ENCODE measurements around the gene PARD6A. TPM values are rescaled to one million over a fixed set of nuclear protein-coding genes. Genes with fewer than 3 reads are reported as not detected.

PARD6A gene
- total and polyA plus RNA-seq, 2 of the 4 experiments (the other 2 are of a cell fraction): 0.36 to 0.55 TPM

DNA sequence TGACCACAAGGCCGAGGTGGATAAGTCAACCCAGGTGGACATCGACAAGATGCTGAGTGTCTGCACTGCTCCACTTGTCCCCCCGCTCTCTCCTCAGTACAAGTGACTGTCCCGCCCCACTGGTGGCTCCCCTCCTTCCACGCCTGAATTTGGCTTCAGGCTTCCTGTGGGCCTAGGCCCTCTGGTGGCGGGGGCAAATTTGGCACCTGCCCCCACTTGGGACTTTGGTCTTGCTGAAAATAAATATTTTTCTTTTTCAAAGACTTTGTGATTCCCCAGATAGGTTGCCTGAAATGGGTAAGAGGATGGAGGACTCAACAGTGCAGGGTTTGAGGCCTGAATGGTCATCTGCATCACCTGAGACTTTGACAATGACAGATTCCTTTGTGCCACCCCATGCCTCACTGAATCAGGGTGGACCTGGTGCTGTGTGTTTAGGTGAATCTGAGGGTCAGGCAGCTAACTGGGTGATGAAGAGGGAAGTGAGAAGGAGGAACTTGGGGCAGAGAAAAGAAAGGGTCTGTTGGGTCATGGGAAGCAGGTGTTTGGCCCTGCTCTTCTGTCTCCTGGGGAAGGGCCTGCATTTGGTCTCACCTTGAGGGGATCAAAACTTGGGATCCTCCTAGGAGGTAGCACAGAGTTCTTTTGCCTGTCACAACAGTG, 7.9 kb downstream of the PARD6A start:
- Histone ChIP-seq H2BK120ac (ENCODE audit: low read depth, low read length) (no peak overlapping the region), H3K27me3 (ENCODE audit: control insufficient read depth, insufficient read depth, low read length) (no peaks in the 10 kb centered on the region), H4K91ac (ENCODE audit: insufficient read depth, low read depth, low read length) (no peak overlapping the region), H2AK9ac (replicated peaks; ENCODE audit: low read depth, low read length, poor library complexity) (peak overlapping the region; percentile 66), H3K9me1 (ENCODE audit: insufficient read depth, low read length) (no peaks in the 10 kb centered on the region), H3K18ac (ENCODE audit: low read depth, low read length) (no peak overlapping the region), H3K4me1 (ENCODE audit: control insufficient read depth, insufficient read depth, low read length) (peaks cover 12% of the 10 kb centered on the region), H3K4me3 (ENCODE audit: insufficient read depth, low read depth, low read length) (no peak overlapping the region), H3K4me2 (ENCODE audit: low read depth, low read length) (no peak overlapping the region), H2BK15ac (ENCODE audit: low read depth, low read length) (no peak overlapping the region), H3K79me1 (ENCODE audit: low read depth in 1 of 2, low read length in 2 of 2) (peaks cover 4 to 17% of the 10 kb centered on the region in 2 experiments; a peak in 3 of 4 replicates), H3K36me3 (ENCODE audit: control insufficient read depth, insufficient read depth, low read length) (no peaks in the 10 kb centered on the region), H2AK5ac (ENCODE audit: low read depth, low read length) (no peak overlapping the region), H3K27ac (ENCODE audit: insufficient read depth, low read length) (no peak overlapping the region), H4K20me1 (ENCODE audit: insufficient read depth, low read length) (0 out of 2 replicates have a peak, but pooled peaks cover 6% of the 10 kb centered on the region), H3K9me3 (ENCODE audit: control insufficient read depth, insufficient read depth, low read length) (no peaks in the 10 kb centered on the region), H3K23ac (ENCODE audit: low read depth, low read length) (no peak overlapping the region), H3K56ac (ENCODE audit: extremely low read depth, insufficient read depth, low read length) (no peak overlapping the region), H3K9ac (ENCODE audit: low read depth, low read length) (no peak overlapping the region), H3K4ac (ENCODE audit: low read depth, low read length) (no peak overlapping the region), H3K14ac (replicated peaks; ENCODE audit: low read depth, low read length) (no peak overlapping the region), H2BK20ac (ENCODE audit: low read depth, low read length) (no peak overlapping the region), H4K5ac (ENCODE audit: low read depth, low read length) (no peak overlapping the region), H2BK5ac (ENCODE audit: low read depth, low read length, poor library complexity, severe bottlenecking) (no peak overlapping the region), H2AFZ (replicated peaks; ENCODE audit: low read length, poor library complexity) (no peak overlapping the region), H4K8ac (ENCODE audit: low read depth in 2 of 2, low read length in 2 of 2) (no peak overlapping the region)
- 100% methylated on average over 2 of the region's 6 CpGs; no CpG with 5 or more reads in 1 of the 2 experiments for WGBS, 2 experiments (ENCODE audit: extremely low coverage in 2 of 2, insufficient read length in 1 of 2)
- in situ Hi-C loops (cut with MboI; ENCODE audit: low sequenced_read_pairs) (loop anchor here (10.0 kb wide), 1 partner anchor 144 kb away; the partner anchor contains the start of gene RIPOR1), dilution Hi-C loops (cut with HindIII; ENCODE audit: low sequenced_read_pairs, unreplicated experiment) (no loop called here), intact Hi-C loops (cut with micrococcal nuclease) (loop anchor here (1.0 kb wide), 2 partner anchors 106 to 147 kb away; partner anchors contain the start of gene CTCF)
- DNase-seq (no peak), ATAC-seq (ENCODE audit: low read depth) (no peak)
- CTCF ChIA-PET: interaction anchor here (0.8 to 1.9 kb wide), 6 partner anchors 12 to 205 kb away, joined by 3 to 20 read pairs (median 4); partner anchors contain the start of genes CTCF and EDC4
- POLR2A ChIA-PET (ENCODE audit: unreplicated experiment): no interaction called here
- TF ChIP-seq MXI1 (IDR thresholded peaks at IDR 0.05; ENCODE audit: borderline replicate concordance, low read depth, low read length) (no peak), SMC3 (IDR thresholded peaks at IDR 0.05; ENCODE audit: low read depth, low read length) (peak; percentile 11; the same call in 1 of the 2 replicates)
- no TSS peak for BruUV-seq (replicated peaks)

Measured in IMR-90 (cell line).